Osteocyte (in vitro differentiated cells): ENCODE results near the gene IRX3. TPM values are rescaled to one million over a fixed set of nuclear protein-coding genes. Genes with fewer than 3 reads are reported as not detected.

Experiments used
- DNase-seq: peaks from one replicate; pipeline ENCODE4 v3.0.0; 2021; ENCODE audit warnings: mixed read lengths; ENCODE audit not compliant: unreplicated experiment; ENCODE audit errors: extremely low spot score
- H3K27ac Mint-ChIP-seq: one replicate; pipeline ENCODE4 v1.8.0; 2021; ENCODE audit warnings: mild to moderate bottlenecking, mixed read lengths; ENCODE audit not compliant: unreplicated experiment
- H3K27me3 Mint-ChIP-seq: one replicate; pipeline ENCODE4 v1.8.0; 2021; ENCODE audit warnings: mixed read lengths; ENCODE audit not compliant: unreplicated experiment
- H3K36me3 Mint-ChIP-seq: one replicate; pipeline ENCODE4 v1.8.0; 2021; ENCODE audit warnings: mixed read lengths; ENCODE audit not compliant: unreplicated experiment
- H3K4me1 Mint-ChIP-seq: one replicate; pipeline ENCODE4 v1.8.0; 2021; ENCODE audit warnings: mixed read lengths; ENCODE audit not compliant: unreplicated experiment
- H3K4me3 Mint-ChIP-seq: one replicate; pipeline ENCODE4 v1.8.0; 2021; ENCODE audit warnings: mild to moderate bottlenecking, moderate library complexity, mixed read lengths; ENCODE audit not compliant: unreplicated experiment
- H3K9me3 Mint-ChIP-seq: one replicate; pipeline ENCODE4 v1.8.0; 2021; ENCODE audit warnings: mixed read lengths; ENCODE audit not compliant: unreplicated experiment
- long read RNA-seq: library from polyadenylated mRNA; unstranded; transcript quantifications from one replicate; pipeline ENCODE4 v2.0.0, GENCODE V29; 2021
- total RNA-seq: library from RNA; stranded (reverse); gene quantifications from 2 replicates; pipeline ENCODE4 v1.2.1, GENCODE V29; 2021
- TF ChIP-seq, protein P1 (sequence below): fragments of 200-600 bp; sonication (generic); IDR thresholded peaks from 2 replicates; pipeline ENCODE4 v1.5.0; 2021; ENCODE audit warnings: antibody characterized with exemption, mild to moderate bottlenecking, moderate library complexity

IRX3 gene
- 0.63 and 0.91 TPM in 2 replicates for total RNA-seq
- long read RNA-seq, result 0 reads

DNA sequence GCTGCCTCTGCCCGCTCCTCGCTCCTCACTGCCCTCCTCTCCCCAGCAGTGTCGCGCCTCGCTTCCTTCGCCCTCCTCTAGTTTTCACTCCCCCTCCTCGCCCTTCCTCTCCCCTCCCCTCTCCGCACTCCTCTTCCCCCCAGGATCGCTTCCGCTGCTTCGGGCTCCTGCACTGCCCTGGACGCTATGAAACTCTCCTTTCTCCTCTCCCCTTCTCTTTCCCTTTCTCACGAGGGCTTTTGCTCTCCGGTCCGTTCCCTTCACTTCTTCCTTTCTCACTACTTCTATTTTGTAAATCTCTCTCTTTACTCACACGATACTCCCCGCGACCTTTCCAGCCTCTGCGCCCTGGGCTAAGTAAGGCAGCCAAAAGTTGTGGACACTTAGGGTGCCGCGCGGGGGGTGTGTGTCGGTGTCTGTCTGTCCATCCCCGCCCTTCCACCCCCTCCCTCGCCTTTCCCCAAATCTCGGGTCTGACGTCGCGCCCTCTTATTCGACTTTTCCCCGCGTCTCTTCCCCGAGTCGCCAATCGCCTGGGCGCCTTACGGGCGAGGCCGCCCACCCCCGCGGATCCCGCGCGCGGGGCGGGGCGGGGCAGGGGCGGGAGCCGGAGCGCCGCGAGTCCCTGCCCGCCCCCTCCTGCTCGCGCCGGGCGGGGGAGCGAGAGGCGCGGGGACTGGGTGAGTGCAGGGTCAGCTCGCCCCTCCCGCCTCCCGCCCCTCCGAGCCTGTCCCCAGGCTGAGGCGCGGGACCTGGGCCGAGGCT is at the start of gene IRX3:
IRX3 (minus strand) TSS at position 422 of the 765 bp plus-strand sequence. CDS start 737 bp downstream, outside the sequence.
- Mint-ChIP-seq H3K27ac (peak within 1 kb of the TSS; percentile 86), H3K9me3 (no peaks in the 10 kb centered on the region), H3K4me3 (peak within 1 kb of the TSS; percentile 89), H3K4me1 (peaks cover 40% of the 10 kb centered on the region), H3K27me3 (peaks cover 72% of the 10 kb centered on the region), H3K36me3 (peaks cover 2% of the 10 kb centered on the region)
- TF ChIP-seq, protein P1, sequence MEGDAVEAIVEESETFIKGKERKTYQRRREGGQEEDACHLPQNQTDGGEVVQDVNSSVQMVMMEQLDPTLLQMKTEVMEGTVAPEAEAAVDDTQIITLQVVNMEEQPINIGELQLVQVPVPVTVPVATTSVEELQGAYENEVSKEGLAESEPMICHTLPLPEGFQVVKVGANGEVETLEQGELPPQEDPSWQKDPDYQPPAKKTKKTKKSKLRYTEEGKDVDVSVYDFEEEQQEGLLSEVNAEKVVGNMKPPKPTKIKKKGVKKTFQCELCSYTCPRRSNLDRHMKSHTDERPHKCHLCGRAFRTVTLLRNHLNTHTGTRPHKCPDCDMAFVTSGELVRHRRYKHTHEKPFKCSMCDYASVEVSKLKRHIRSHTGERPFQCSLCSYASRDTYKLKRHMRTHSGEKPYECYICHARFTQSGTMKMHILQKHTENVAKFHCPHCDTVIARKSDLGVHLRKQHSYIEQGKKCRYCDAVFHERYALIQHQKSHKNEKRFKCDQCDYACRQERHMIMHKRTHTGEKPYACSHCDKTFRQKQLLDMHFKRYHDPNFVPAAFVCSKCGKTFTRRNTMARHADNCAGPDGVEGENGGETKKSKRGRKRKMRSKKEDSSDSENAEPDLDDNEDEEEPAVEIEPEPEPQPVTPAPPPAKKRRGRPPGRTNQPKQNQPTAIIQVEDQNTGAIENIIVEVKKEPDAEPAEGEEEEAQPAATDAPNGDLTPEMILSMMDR, result no peak
- DNase-seq, result no peak

DNA sequence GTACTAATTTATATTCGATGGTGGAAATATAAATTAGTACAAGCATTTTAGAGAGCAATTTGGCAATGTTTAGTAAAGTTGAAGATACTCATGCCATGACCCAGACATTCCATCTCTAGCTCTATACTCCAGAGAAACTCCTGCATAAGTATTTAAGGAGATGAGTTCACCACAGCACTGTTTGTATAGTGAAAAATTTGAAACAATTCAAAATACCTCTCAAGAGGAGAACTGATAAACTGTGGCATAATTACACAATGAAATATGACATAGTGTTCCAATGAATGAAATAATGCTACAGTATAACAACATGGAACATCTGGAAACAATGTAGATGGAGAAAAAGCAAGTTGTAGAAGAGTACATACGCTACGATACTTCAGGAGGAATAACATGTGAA is 48.6 kb upstream of the IRX3 start:
- Mint-ChIP-seq H3K27me3 (peaks cover 29% of the 10 kb centered on the region), H3K36me3 (no peaks in the 10 kb centered on the region), H3K4me1 (no peaks in the 10 kb centered on the region), H3K9me3 (no peaks in the 10 kb centered on the region), H3K27ac (no peak overlapping the region), H3K4me3 (no peak overlapping the region)
- no peak for DNase-seq
- TF ChIP-seq, protein P1, result no peak

DNA sequence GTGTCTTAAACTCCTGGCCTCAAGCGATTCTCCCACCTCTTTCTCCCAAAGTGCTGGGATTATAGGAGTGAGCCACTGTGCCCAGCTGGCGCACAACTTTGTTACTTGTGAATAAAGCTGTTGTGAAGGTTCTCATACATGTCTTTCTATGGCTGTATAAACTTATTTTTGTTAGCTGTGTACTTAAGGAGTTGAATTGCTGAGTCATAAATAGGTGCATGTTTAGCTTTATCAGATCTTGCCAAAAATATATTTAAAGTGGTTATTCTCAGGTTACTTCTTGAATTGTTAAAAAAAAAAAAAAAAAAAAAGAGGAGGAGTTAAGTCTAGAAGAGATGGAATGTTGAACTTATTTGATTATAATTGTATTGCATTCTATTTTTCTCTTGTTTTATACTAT is 47.6 kb upstream of the IRX3 start:
- no peak for DNase-seq
- no peaks in the 10 kb centered on the region for H3K9me3 Mint-ChIP-seq
- H3K27ac Mint-ChIP-seq, result no peak overlapping the region
- H3K36me3 Mint-ChIP-seq, result no peaks in the 10 kb centered on the region
- TF ChIP-seq, protein P1, result no peak
- H3K27me3 Mint-ChIP-seq, result peaks cover 29% of the 10 kb centered on the region
- H3K4me3 Mint-ChIP-seq, result no peak overlapping the region
- no peaks in the 10 kb centered on the region for H3K4me1 Mint-ChIP-seq

DNA sequence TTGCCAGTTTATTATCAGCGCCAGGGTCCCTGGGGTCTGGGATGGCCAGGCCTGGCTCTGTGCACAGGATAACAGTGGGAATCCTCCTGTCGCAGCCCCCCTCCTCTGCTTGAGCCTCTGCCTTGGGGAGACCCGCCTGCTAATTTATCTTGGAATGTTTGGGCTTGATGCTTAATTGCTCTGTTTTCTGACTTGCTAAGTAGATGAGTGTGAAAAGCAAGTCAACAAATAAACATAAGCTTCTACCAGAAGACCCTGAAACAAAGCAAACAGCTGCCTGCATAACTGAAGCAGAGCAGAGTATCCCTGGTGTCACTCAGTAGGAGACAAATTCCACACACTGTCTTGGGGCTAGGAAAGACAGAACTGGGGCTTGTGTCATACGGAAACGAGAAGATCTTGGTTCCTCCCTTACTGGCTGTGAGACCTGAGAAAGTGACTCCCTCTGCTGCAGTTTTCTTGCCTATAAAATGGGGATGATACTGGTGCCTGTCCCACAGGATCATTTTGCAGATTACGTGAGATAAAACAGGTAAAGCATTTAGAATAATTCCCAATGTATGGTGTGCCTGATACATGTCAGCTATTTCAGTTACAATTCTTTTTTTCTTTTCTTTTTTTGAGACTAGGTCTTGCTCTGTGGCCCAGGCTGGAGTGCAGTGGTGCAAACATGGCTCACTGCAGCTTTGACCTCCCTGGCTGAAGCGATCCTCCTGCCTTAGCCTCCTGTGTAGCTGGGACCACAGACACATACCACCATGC is 44.8 kb upstream of the IRX3 start:
- H3K27ac Mint-ChIP-seq, result no peak overlapping the region
- H3K4me1 Mint-ChIP-seq, result no peaks in the 10 kb centered on the region
- DNase-seq, result no peak
- no peak overlapping the region for H3K4me3 Mint-ChIP-seq
- TF ChIP-seq, protein P1, result no peak
- H3K9me3 Mint-ChIP-seq, result no peaks in the 10 kb centered on the region
- peaks cover 37% of the 10 kb centered on the region for H3K27me3 Mint-ChIP-seq
- H3K36me3 Mint-ChIP-seq, result no peaks in the 10 kb centered on the region

DNA sequence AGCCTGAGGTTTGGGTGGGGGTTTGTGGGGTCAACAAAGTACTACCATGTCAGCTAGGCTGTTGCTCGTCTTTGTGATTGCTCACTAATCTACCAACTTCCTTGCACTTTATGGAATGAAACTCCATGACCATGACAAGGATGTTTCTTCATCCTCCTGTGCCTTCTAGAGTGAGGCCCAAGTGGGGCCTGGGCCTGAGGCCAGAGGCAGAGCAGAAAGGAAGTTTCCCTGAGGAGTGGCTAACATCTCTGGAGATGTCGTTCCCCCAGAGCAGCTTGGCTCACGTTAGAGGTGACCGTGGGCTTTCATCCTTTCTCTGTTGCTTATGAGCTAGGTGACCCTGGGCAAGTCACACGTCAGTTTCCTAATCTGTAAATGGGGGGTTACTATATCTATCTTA is 41.0 kb upstream of the IRX3 start:
- H3K4me3 Mint-ChIP-seq, result no peak overlapping the region
- H3K27me3 Mint-ChIP-seq, result peaks cover 35% of the 10 kb centered on the region
- no peaks in the 10 kb centered on the region for H3K36me3 Mint-ChIP-seq
- no peak overlapping the region for H3K27ac Mint-ChIP-seq
- no peak for DNase-seq
- TF ChIP-seq, protein P1, result no peak
- H3K9me3 Mint-ChIP-seq, result no peaks in the 10 kb centered on the region
- no peaks in the 10 kb centered on the region for H3K4me1 Mint-ChIP-seq
